GM12873 (cell line): ENCODE results near the gene UBE2U.

Experiments used
- TF ChIP-seq, protein P1 (sequence below): IDR thresholded peaks from 2 replicates; pipeline ENCODE4 v1.5.1; 2012; ENCODE audit warnings: low read depth, mild to moderate bottlenecking, moderate library complexity, low read length, control low read depth; ENCODE audit not compliant: insufficient read depth; ENCODE audit errors: missing control alignments

The UBE2U gene

DNA sequence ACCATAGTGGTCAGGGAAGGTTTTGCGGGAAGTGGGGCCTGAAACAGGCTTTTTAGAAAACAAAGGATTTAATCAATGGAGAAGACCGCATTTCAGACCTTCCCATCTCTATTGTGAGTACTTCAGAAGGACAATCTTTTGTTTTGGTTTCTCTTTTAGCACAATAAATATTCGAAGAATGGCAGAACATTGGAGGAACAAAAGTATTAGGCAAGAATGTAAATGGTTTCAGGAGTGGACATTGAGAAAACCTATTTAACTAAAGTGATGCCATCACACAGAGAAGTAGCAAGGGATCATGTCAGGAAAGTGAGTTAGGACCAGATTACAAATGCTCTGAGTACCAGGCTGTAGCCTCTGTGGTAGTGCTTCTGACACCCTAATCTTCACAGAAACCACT, 26.8 kb upstream of the UBE2U start:
- TF ChIP-seq, protein P1, sequence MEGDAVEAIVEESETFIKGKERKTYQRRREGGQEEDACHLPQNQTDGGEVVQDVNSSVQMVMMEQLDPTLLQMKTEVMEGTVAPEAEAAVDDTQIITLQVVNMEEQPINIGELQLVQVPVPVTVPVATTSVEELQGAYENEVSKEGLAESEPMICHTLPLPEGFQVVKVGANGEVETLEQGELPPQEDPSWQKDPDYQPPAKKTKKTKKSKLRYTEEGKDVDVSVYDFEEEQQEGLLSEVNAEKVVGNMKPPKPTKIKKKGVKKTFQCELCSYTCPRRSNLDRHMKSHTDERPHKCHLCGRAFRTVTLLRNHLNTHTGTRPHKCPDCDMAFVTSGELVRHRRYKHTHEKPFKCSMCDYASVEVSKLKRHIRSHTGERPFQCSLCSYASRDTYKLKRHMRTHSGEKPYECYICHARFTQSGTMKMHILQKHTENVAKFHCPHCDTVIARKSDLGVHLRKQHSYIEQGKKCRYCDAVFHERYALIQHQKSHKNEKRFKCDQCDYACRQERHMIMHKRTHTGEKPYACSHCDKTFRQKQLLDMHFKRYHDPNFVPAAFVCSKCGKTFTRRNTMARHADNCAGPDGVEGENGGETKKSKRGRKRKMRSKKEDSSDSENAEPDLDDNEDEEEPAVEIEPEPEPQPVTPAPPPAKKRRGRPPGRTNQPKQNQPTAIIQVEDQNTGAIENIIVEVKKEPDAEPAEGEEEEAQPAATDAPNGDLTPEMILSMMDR: no peak

DNA sequence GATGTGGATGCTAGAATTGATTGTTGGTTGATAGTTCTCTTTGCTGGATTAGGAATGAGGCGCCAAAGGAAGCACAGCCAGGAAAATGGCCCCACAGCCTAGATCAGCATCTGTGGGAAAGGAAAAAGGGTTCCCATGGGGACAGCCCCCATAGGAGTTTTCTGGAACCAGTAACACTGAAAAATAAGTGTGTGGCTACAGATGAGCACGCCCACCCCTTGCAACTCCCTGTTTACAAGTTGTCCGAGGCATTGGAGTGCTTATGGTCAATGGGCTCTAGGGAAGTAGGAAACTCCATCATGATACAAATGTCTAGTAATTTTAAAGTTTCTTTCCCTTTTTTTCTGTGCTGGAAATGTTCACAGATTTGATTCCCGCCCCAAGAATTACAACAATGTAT, 23.8 kb upstream of the UBE2U start:
- TF ChIP-seq, protein P1: no peak

DNA sequence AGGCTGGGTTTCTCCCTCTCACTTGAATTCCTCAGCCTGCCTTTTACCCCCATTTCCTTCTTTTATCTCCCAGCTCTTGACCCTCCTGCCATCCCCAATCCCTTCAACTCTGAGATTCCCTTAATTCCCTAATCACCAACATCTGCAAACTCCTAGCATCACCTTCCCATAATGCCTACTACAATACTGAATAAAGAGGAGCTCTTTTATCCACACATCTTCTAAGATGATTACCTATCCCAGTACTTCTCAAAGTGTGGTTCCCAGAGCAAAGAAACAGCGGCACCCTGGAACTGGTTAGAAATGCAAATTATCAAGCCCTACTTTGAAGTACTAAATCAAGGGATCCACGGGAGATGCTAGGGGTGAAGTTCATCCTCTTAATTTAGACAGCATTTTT, 21.2 kb upstream of the UBE2U start:
- TF ChIP-seq, protein P1: no peak

DNA sequence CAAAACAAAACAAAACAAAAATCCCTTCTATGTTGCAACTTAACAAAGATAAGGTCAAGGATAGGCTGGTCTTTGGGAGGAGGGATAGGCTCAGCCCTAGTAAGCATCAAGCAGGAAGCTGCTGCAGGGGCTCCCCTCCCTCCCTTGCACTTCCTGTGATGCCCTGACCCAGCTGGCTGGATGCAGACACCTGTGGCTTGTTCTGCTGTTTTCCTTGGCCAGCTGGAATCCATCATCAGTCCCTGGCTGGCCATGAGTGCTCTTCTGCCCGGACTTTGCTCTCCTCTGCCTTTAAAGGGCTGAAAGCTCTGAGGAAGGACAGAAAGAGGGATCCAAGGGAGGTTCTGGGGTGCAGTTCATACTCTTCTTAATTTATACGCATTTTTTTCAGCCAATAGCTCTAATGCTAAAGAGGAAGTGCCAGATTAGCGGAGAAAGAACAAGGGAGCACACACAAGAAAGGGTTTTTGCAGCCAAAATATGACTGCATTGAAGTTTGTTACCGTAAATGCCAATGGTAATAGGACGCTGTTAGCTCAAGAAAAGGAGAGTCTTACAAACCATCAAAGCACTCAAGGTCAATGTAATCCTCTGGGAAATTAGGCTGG, 19.9 kb upstream of the UBE2U start:
- TF ChIP-seq, protein P1: no peak

DNA sequence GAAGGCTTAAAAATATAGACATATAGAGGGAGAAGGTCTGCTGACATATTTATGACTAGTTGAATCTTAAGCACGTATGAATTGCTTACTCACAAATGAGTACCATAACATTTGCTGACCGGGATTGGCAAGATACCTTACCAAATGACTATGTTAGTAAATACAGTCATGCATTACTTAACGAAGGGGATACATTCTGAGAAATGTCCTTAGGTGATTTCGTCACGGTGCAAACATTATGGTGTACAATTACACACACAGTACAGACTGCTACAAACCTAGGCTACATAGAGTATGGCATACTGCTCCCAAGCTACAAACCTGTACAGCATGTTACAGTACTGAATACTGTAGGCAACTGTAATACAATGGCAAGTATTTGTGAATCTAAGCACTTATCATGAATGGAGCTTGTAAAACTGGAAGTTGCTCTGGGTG, 19.4 kb upstream of the UBE2U start:
- TF ChIP-seq, protein P1: no peak

DNA sequence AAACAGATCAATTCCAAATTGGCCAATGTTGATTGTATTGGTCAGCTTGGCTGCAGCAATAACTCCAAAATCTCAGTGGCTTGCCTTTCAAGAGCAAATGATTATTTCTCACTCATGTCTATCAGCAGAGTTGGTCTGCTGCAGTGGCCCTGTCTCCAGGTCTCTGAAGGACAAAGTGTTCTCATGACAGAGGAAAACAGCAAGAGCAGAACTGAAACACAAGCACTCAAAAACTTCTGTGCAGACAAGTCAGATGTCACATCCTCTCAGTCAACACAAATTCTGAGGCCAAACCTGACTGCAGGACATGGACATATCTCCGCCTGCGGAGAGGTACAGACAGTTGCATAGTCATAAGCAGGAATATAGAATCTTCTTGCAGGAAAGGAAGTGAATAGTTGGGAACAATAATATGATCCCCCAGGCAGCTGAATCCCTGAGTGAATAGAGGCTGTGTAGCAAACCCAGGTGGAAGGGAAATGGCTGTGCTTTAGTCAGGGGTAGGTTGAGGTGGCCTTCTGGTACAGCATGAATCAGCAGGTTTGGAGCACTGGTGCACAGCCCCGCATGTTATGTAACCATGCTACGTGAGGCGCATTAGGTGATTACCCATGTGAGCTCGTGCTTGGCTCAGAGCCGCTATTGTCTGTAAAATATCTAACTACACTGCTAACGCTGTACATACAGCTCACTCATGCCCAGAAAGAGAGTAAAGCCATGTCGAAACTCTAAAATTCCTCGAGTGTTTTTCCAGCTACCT, 17.1 kb upstream of the UBE2U start:
- TF ChIP-seq, protein P1: no peak

DNA sequence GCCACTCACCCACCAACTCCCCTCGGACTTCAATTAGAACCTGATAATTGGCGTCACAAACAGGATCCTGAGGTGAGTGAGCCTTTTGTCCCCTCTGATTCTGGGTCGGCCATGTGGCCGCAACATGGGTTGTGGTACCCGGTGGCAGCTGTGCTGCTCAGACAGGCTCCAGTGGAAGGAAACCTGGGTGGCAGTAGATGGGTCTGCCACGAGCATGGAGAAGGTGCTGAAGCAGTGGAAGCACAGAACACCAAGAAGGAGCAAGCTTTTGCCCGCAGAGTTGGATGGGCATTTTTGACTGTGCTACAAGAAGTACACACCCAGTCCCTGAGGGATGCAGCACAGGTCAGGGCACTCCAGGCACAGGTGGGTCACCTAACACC, 16.5 kb upstream of the UBE2U start:
- TF ChIP-seq, protein P1: no peak
